A549 (cell line): ENCODE results near the gene CACNA1D. TPM values are rescaled to one million over a fixed set of nuclear protein-coding genes. Genes with fewer than 3 reads are reported as not detected.

Experiments
- ATAC-seq, 2 experiments: fragments of 200-7000 bp in 1 of 2; fragments of >200 bp in 1 of 2; cut with Nextera tagmentation in 1 of 2; cut with Tn5 transposase in 1 of 2; 3 replicates each; pipeline versions ENCODE4 v1.8.0 to v1.9.1; 2018 to 2020; ENCODE audit warnings: mild to moderate bottlenecking in 1 of 2, moderate library complexity in 1 of 2
- CTCF ChIA-PET: fragments of 300-600 bp; sonication (Branson Sonifier 250); formaldehyde crosslinking; extraction: SDS; loops from one replicate; lab custom pipeline; 2021; ENCODE audit warnings: antibody characterized with exemption, inconsistent platforms; lab: Yijun Ruan, JAX
- POLR2A ChIA-PET: fragments of 350-600 bp; formaldehyde crosslinking; extraction: SDS; loops from one replicate; lab custom pipeline; 2021; ENCODE audit warnings: antibody characterized with exemption, inconsistent platforms; lab: Yijun Ruan, JAX
- DNase-seq, 2 experiments: peaks; one replicate each; pipeline versions ENCODE4 v3.0.0 to v3.0.0-alpha.2; 2011 to 2016; ENCODE audit warnings: low read depth in 1 of 2, low spot score in 1 of 2
- FAIRE-seq: peaks from 2 replicates; lab custom pipeline; 2011; peaks lifted over from hg19 to GRCh38; lab: Jason Lieb, UNC
- H3K27ac ChIP-seq, 2 experiments: fragments of >200 bp; sonication (Bioruptor Twin); formaldehyde crosslinking; 3 replicates each; pipeline ENCODE4 v1.5.1; 2016 to 2017
- H3K4me1 ChIP-seq: fragments of >200 bp; sonication (Bioruptor Twin); formaldehyde crosslinking; 3 replicates; pipeline ENCODE4 v1.6.1; 2016
- H3K4me2 ChIP-seq: fragments of >200 bp; sonication (Bioruptor Twin); formaldehyde crosslinking; 3 replicates; pipeline ENCODE4 v1.6.1; 2016
- H3K4me3 ChIP-seq: fragments of >200 bp; sonication (Bioruptor Twin); formaldehyde crosslinking; 3 replicates; pipeline ENCODE4 v1.5.1; 2016
- H3K9me3 ChIP-seq: fragments of >200 bp; sonication (Bioruptor Twin); formaldehyde crosslinking; 3 replicates; pipeline ENCODE4 v1.6.1; 2016
- BCL3 ChIP-seq: fragments of >200 bp; sonication (Bioruptor Twin); formaldehyde crosslinking; IDR thresholded peaks from 3 replicates; pipeline ENCODE4 v1.6.1; 2016
- BHLHE40 ChIP-seq: IDR thresholded peaks from 2 replicates; pipeline ENCODE4 v1.6.1; 2012; ENCODE audit warnings: low read depth, low read length, inconsistent platforms
- CBX2 ChIP-seq: fragments of 200-600 bp; sonication (generic); IDR thresholded peaks from 2 replicates; pipeline ENCODE4 v1.6.1; 2016; ENCODE audit warnings: low read depth, mild to moderate bottlenecking, borderline replicate concordance
- CEBPB ChIP-seq, 2 experiments: fragments of >200 bp in 1 of 2; sonication (Bioruptor Twin) in 1 of 2; formaldehyde crosslinking in 1 of 2; IDR thresholded peaks; 2 replicates each; pipeline ENCODE4 v1.6.1; 2012 to 2016
- EHMT2 ChIP-seq: fragments of 200-600 bp; sonication (generic); IDR thresholded peaks from 2 replicates; pipeline ENCODE4 v1.6.1; 2016; ENCODE audit warnings: antibody characterized with exemption, low read depth, mild to moderate bottlenecking, moderate library complexity
- FOXS1 ChIP-seq: fragments of 250-450 bp; sonication (Bioruptor Pico); IDR thresholded peaks from 2 replicates; pipeline ENCODE4 v1.5.0; 2020; ENCODE audit warnings: mild to moderate bottlenecking, moderate library complexity
- GATA3 ChIP-seq: IDR thresholded peaks from 2 replicates; pipeline ENCODE4 v1.6.1; 2012; ENCODE audit warnings: borderline replicate concordance
- HDAC2 ChIP-seq: fragments of 200-600 bp; sonication (generic); IDR thresholded peaks from 2 replicates; pipeline ENCODE4 v1.6.1; 2016
- HOXA7 ChIP-seq: fragments of 250-450 bp; sonication (Bioruptor Pico); IDR thresholded peaks from 2 replicates; pipeline ENCODE4 v1.5.0; 2020; ENCODE audit warnings: mild to moderate bottlenecking, moderate library complexity
- HOXB13 ChIP-seq: fragments of 250-450 bp; sonication (Bioruptor Pico); IDR thresholded peaks from 2 replicates; pipeline ENCODE4 v1.5.0; 2020; ENCODE audit warnings: low read depth, mild to moderate bottlenecking, moderate library complexity
- JUN ChIP-seq, 2 experiments: fragments of >200 bp; sonication (Bioruptor Twin); formaldehyde crosslinking; IDR thresholded peaks; 2 replicates in 1 of 2; 3 replicates in 1 of 2; pipeline ENCODE4 v1.6.1; 2016 to 2017
- KDM1A ChIP-seq: fragments of 200-600 bp; sonication (generic); IDR thresholded peaks from 2 replicates; pipeline ENCODE4 v1.6.1; 2016; ENCODE audit warnings: low read depth, mild to moderate bottlenecking
- KDM5A ChIP-seq: fragments of 200-600 bp; sonication (generic); IDR thresholded peaks from 2 replicates; pipeline ENCODE4 v1.6.1; 2016; ENCODE audit warnings: antibody characterized with exemption, mild to moderate bottlenecking
- MAFK ChIP-seq: fragments of 450-650 bp; IDR thresholded peaks from 2 replicates; pipeline ENCODE4 v1.6.1; 2014; ENCODE audit not compliant: partially characterized antibody
- NFE2L2 ChIP-seq: fragments of 150-350 bp; conservative IDR thresholded peaks from 2 replicates; pipeline ENCODE4 v1.6.1; 2014; ENCODE audit warnings: low read length
- NPAS2 ChIP-seq: fragments of 250-450 bp; sonication (Bioruptor Pico); IDR thresholded peaks from 2 replicates; pipeline ENCODE4 v1.8.0; 2022; ENCODE audit warnings: mild to moderate bottlenecking, moderate library complexity, borderline replicate concordance
- POLR2A ChIP-seq: IDR thresholded peaks from 2 replicates; pipeline ENCODE4 v1.6.1; 2012; ENCODE audit warnings: mild to moderate bottlenecking, low read length
- POLR2AphosphoS2 ChIP-seq: conservative IDR thresholded peaks from 2 replicates; pipeline ENCODE4 v1.6.1; 2012; ENCODE audit warnings: low read length, improper control_type of control experiment, inconsistent platforms
- RARB ChIP-seq: fragments of 250-450 bp; sonication (Bioruptor Pico); IDR thresholded peaks from 2 replicates; pipeline ENCODE4 v1.8.0; 2021; ENCODE audit warnings: mild to moderate bottlenecking, moderate library complexity
- RNF2 ChIP-seq: fragments of 200-600 bp; sonication (generic); IDR thresholded peaks from 2 replicates; pipeline ENCODE4 v1.6.1; 2016; ENCODE audit warnings: low read depth, mild to moderate bottlenecking, antibody characterized with exemption, moderate library complexity, borderline replicate concordance
- SMC3 ChIP-seq: fragments of >200 bp; sonication (Bioruptor Twin); formaldehyde crosslinking; IDR thresholded peaks from 3 replicates; pipeline ENCODE4 v1.6.1; 2018; ENCODE audit warnings: inconsistent platforms
- TFCP2L1 ChIP-seq: fragments of 250-450 bp; sonication (Bioruptor Pico); IDR thresholded peaks from 2 replicates; pipeline ENCODE4 v1.5.0; 2021; ENCODE audit warnings: mild to moderate bottlenecking
- ZFP36 ChIP-seq: fragments of 450-650 bp; IDR thresholded peaks from 2 replicates; pipeline ENCODE4 v1.6.1; 2014; ENCODE audit warnings: borderline replicate concordance; ENCODE audit not compliant: partially characterized antibody
- ZSCAN20 ChIP-seq: fragments of 250-450 bp; sonication (Bioruptor Pico); IDR thresholded peaks from 2 replicates; pipeline ENCODE4 v1.8.0; 2022; ENCODE audit warnings: mild to moderate bottlenecking, moderate library complexity
- WGBS: methylation state at CpG from one replicate; pipeline ENCODE4 v1.1.6; 2017; ENCODE audit errors: missing lambda C conversion rate; 5-methylcytosine and 5-hydroxymethylcytosine counted together
- polyA plus RNA-seq, 4 experiments: library from polyadenylated mRNA; depleted of rRNA in 3 of 4; stranded (reverse); fragments of >200 nt; fragmentation: RNase III in 1 of 4; extraction: RNeasy Plus Mini Kit Qiagen cat#74134 plus additional on column Dnase treatment in 1 of 4; gene quantifications; 2 replicates in 3 of 4; 3 replicates in 1 of 4; pipeline ENCODE4 v1.2.3, GENCODE V29; 2011 to 2017
- TF ChIP-seq, protein P1 (sequence below): fragments of 200-600 bp; sonication (generic); IDR thresholded peaks from 2 replicates; pipeline ENCODE4 v1.6.1; 2016; ENCODE audit warnings: antibody characterized with exemption, mild to moderate bottlenecking, moderate library complexity
- TF ChIP-seq, protein P2 (sequence below): fragments of >200 bp; sonication (Bioruptor Twin); formaldehyde crosslinking; IDR thresholded peaks from 2 replicates; pipeline ENCODE4 v1.6.1; 2016
- TF ChIP-seq, protein P3 (sequence below): fragments of >200 bp; sonication (Bioruptor Twin); formaldehyde crosslinking; IDR thresholded peaks from 3 replicates; pipeline ENCODE4 v1.5.1; 2016
- TF ChIP-seq, protein P4 (sequence below): IDR thresholded peaks from 2 replicates; pipeline ENCODE4 v1.6.1; 2012; ENCODE audit warnings: low read depth, borderline replicate concordance
- TF ChIP-seq, protein P5 (sequence below): IDR thresholded peaks from 2 replicates; pipeline ENCODE4 v1.6.1; 2012

Gene CACNA1D
- polyA plus RNA-seq, 2 of the 4 experiments (the other 2 are of a cell fraction): 1.1 to 10.7 TPM

- no peak for TF ChIP-seq KDM1A
- TF ChIP-seq CEBPB (IDR thresholded peaks at IDR 0.05): no peak
- TF ChIP-seq MAFK: no peak
- no peak for TF ChIP-seq KDM5A
- TF ChIP-seq ZFP36: no peak
- TF ChIP-seq, protein P1, sequence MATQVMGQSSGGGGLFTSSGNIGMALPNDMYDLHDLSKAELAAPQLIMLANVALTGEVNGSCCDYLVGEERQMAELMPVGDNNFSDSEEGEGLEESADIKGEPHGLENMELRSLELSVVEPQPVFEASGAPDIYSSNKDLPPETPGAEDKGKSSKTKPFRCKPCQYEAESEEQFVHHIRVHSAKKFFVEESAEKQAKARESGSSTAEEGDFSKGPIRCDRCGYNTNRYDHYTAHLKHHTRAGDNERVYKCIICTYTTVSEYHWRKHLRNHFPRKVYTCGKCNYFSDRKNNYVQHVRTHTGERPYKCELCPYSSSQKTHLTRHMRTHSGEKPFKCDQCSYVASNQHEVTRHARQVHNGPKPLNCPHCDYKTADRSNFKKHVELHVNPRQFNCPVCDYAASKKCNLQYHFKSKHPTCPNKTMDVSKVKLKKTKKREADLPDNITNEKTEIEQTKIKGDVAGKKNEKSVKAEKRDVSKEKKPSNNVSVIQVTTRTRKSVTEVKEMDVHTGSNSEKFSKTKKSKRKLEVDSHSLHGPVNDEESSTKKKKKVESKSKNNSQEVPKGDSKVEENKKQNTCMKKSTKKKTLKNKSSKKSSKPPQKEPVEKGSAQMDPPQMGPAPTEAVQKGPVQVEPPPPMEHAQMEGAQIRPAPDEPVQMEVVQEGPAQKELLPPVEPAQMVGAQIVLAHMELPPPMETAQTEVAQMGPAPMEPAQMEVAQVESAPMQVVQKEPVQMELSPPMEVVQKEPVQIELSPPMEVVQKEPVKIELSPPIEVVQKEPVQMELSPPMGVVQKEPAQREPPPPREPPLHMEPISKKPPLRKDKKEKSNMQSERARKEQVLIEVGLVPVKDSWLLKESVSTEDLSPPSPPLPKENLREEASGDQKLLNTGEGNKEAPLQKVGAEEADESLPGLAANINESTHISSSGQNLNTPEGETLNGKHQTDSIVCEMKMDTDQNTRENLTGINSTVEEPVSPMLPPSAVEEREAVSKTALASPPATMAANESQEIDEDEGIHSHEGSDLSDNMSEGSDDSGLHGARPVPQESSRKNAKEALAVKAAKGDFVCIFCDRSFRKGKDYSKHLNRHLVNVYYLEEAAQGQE: no peak
- no peak for TF ChIP-seq HDAC2
- no peak for TF ChIP-seq HOXA7
- TF ChIP-seq EHMT2: no peak
- TF ChIP-seq SMC3: no peak
- no peak for TF ChIP-seq TFCP2L1
- no peak for TF ChIP-seq ZSCAN20
- no peak for TF ChIP-seq CBX2
- TF ChIP-seq POLR2AphosphoS2: no peak
- no peak for TF ChIP-seq NFE2L2
- TF ChIP-seq, protein P2, sequence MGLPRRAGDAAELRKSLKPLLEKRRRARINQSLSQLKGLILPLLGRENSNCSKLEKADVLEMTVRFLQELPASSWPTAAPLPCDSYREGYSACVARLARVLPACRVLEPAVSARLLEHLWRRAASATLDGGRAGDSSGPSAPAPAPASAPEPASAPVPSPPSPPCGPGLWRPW: no peak
- TF ChIP-seq, protein P3, sequence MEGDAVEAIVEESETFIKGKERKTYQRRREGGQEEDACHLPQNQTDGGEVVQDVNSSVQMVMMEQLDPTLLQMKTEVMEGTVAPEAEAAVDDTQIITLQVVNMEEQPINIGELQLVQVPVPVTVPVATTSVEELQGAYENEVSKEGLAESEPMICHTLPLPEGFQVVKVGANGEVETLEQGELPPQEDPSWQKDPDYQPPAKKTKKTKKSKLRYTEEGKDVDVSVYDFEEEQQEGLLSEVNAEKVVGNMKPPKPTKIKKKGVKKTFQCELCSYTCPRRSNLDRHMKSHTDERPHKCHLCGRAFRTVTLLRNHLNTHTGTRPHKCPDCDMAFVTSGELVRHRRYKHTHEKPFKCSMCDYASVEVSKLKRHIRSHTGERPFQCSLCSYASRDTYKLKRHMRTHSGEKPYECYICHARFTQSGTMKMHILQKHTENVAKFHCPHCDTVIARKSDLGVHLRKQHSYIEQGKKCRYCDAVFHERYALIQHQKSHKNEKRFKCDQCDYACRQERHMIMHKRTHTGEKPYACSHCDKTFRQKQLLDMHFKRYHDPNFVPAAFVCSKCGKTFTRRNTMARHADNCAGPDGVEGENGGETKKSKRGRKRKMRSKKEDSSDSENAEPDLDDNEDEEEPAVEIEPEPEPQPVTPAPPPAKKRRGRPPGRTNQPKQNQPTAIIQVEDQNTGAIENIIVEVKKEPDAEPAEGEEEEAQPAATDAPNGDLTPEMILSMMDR: no peak; the same call in 2 of the 3 replicates
- TF ChIP-seq FOXS1 (CRISPR knock-in tag): no peak
- CTCF ChIA-PET: interaction anchor here (0.6 to 1.1 kb wide), 3 partner anchors 11 to 112 kb away, joined by 3 to 4 read pairs (median 3); no protein-coding TSS in a partner anchor
- Histone ChIP-seq H3K9me3 (no peaks in the 10 kb centered on the region), H3K27ac (peak overlapping the region; percentile 78 to 95), H3K4me1 (peaks cover 22% of the 10 kb centered on the region), H3K4me2 (peak overlapping the region; percentile 82), H3K4me3 (peak overlapping the region; percentile 67)
- WGBS: no CpG with 5 or more reads among the region's 34 CpGs
- POLR2A ChIA-PET: no interaction called here
- no peak; a peak in 2 of 6 replicates for ATAC-seq
- no peak for DNase-seq
- no peak for FAIRE-seq
Measured at GRCh38 chr3:53845881-53846133, 351.4 kb downstream of the CACNA1D start.

DNA sequence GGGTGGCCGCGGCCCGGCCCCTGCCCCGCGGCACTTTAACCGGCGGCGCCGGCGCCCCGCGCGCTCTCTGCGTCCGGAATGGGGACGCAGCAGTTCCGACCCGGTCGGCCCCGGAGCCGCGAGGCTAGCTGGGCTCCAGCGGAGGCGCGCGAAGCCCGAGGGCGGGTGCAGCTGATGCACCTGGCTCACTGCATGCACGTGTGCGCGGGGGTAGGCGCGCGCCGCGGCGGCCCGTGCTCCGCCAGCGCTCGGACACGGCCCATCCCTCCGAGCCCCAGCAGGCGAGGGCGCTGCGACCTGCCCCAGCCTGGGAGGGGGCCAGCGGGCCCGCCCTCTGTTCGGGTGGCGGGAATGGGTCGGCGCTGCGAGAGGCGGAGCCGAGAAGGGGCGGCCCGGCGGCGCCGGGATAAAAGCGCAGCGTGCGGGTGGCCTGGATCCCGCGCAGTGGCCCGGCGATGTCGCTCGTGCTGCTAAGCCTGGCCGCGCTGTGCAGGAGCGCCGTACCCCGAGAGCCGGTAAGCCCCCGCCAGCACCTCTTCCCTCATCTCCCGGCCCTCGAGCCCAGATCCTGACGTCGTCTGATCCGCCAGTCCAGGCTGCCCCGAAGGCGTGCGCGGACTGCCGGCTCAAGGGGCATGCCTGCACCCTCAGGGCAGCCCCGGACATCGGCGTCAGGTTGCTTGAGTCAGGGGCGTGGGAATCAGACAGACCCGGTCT lies 351.9 kb downstream of the CACNA1D start, which contains the start of the genes CHDH and IL17RB:
Gene CHDH, minus strand, starts transcription at position 286 of the 717 bp plus-strand sequence. CDS start 22,411 bp downstream, outside the sequence.
Gene IL17RB, plus strand, starts transcription at position 435 of the 717 bp plus-strand sequence. Its CDS starts 21 bp downstream, at position 456.
- CTCF ChIA-PET: interaction anchor here (1.1 kb wide), 1 partner anchor 11 kb away, joined by 3 read pairs; no protein-coding TSS in a partner anchor
- FAIRE-seq: no peak
- ATAC-seq: peak; percentile 81 to 88
- H3K4me1 ChIP-seq: peaks cover 22% of the 10 kb centered on the region
- no peak for TF ChIP-seq RARB (CRISPR knock-in tag)
- no peak for TF ChIP-seq BHLHE40
- peak in 1 of 2 experiments; percentile 52; a peak in 2 of 5 replicates for TF ChIP-seq JUN (IDR thresholded peaks at IDR 0.05)
- TF ChIP-seq HOXB13 (CRISPR knock-in tag): no peak
- no peak for TF ChIP-seq NPAS2
- peak; percentile 49; the same call in 1 of the 2 replicates for TF ChIP-seq RNF2
- peak; percentile 56 for TF ChIP-seq POLR2A
- no peak for TF ChIP-seq GATA3
- TF ChIP-seq CBX2: no peak
- TF ChIP-seq, protein P4, sequence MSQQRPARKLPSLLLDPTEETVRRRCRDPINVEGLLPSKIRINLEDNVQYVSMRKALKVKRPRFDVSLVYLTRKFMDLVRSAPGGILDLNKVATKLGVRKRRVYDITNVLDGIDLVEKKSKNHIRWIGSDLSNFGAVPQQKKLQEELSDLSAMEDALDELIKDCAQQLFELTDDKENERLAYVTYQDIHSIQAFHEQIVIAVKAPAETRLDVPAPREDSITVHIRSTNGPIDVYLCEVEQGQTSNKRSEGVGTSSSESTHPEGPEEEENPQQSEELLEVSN: peak; percentile 92
- TF ChIP-seq, protein P5, sequence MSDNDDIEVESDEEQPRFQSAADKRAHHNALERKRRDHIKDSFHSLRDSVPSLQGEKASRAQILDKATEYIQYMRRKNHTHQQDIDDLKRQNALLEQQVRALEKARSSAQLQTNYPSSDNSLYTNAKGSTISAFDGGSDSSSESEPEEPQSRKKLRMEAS: peak; percentile 68
- no peak for TF ChIP-seq BCL3
- WGBS: 25% methylated on average over 17 of the region's 91 CpGs
- POLR2A ChIA-PET: no interaction called here
- peak within 1 kb of the TSS; percentile 67 for H3K4me3 ChIP-seq
- H3K4me2 ChIP-seq: peak within 1 kb of the TSS; percentile 82
- H3K9me3 ChIP-seq: no peaks in the 10 kb centered on the region
- peak; percentile 38 to 49 for DNase-seq
- H3K27ac ChIP-seq: peak within 1 kb of the TSS; percentile 78 to 95
